BE2C (cell line): ENCODE results near the gene ORM2.
"Not testable (repeated sequence)": the region's sequence is repeated elsewhere in the genome, so short reads cannot be mapped to it uniquely, and the experiment has no call there.

Source experiments
- DNase-seq: peaks from one replicate; pipeline ENCODE4 v3.0.0-alpha.2; 2020
- H3K27me3 ChIP-seq: fragments of 250-450 bp; sonication (Bioruptor Pico); 2 replicates; pipeline ENCODE4 v1.5.1; 2020; ENCODE audit warnings: mild to moderate bottlenecking
- H3K36me3 ChIP-seq: fragments of 250-450 bp; sonication (Bioruptor Pico); 2 replicates; pipeline ENCODE4 v1.5.1; 2020; ENCODE audit warnings: mild to moderate bottlenecking
- H3K4me1 ChIP-seq: fragments of 250-450 bp; sonication (Bioruptor Pico); 2 replicates; pipeline ENCODE4 v1.5.1; 2020
- H3K4me3 ChIP-seq: 2 replicates; pipeline ENCODE4 v1.5.1; 2011; ENCODE audit warnings: low read depth, low read length
- H3K9me3 ChIP-seq: fragments of 250-450 bp; sonication (Bioruptor Pico); 2 replicates; pipeline ENCODE4 v1.5.1; 2020
- CTCF ChIP-seq: IDR thresholded peaks from 2 replicates; pipeline ENCODE4 v1.5.1; 2012; ENCODE audit warnings: mild to moderate bottlenecking, low read depth, low read length

The ORM2 gene

GRCh38 chr9:114319147-114319546, 10.5 kb upstream of the ORM2 start:
- TF ChIP-seq CTCF, result no peak
- Histone ChIP-seq H3K4me3 (no peak overlapping the region), H3K27me3 (no peaks in the 10 kb centered on the region), H3K4me1 (no peaks in the 10 kb centered on the region), H3K36me3 (no peaks in the 10 kb centered on the region), H3K9me3 (no peaks in the 10 kb centered on the region)
- DNase-seq, result no peak

GRCh38 chr9:114320710-114321109, 9.0 kb upstream of the ORM2 start:
- H3K9me3 ChIP-seq, H3K4me1 ChIP-seq, DNase-seq, H3K27me3 ChIP-seq, H3K4me3 ChIP-seq, H3K36me3 ChIP-seq: not testable (repeated sequence)

- no peak for TF ChIP-seq CTCF
- no peaks in the 10 kb centered on the region for H3K4me1 ChIP-seq
- no peak overlapping the region for H3K4me3 ChIP-seq
- H3K27me3 ChIP-seq, result no peaks in the 10 kb centered on the region
- H3K9me3 ChIP-seq, result no peaks in the 10 kb centered on the region
- DNase-seq, result no peak
- H3K36me3 ChIP-seq, result no peaks in the 10 kb centered on the region
Measured at GRCh38 chr9:114321759-114322158, 7.9 kb upstream of the ORM2 start.

- H3K4me3 ChIP-seq, H3K36me3 ChIP-seq, H3K9me3 ChIP-seq, DNase-seq, H3K27me3 ChIP-seq, H3K4me1 ChIP-seq: not testable (repeated sequence)
Measured at GRCh38 chr9:114322160-114322818, 7.4 kb upstream of the ORM2 start.

- not testable (repeated sequence) for H3K36me3 ChIP-seq, DNase-seq, H3K27me3 ChIP-seq, H3K9me3 ChIP-seq, H3K4me1 ChIP-seq, H3K4me3 ChIP-seq
Measured at GRCh38 chr9:114322831-114323531, 6.7 kb upstream of the ORM2 start, which contains the start of gene ORM1. Gene ORM1 (plus strand): TSS chr9:114323098. CDS start chr9:114323134, 36 bp downstream.

- not testable (repeated sequence) for H3K27me3 ChIP-seq, H3K9me3 ChIP-seq, H3K4me1 ChIP-seq, DNase-seq, H3K36me3 ChIP-seq, H3K4me3 ChIP-seq
Measured at GRCh38 chr9:114323849-114324248, 5.8 kb upstream of the ORM2 start.

GRCh38 chr9:114324492-114324891, 5.2 kb upstream of the ORM2 start:
- Histone ChIP-seq H3K36me3 (no peaks in the 10 kb centered on the region), H3K4me1 (no peaks in the 10 kb centered on the region), H3K27me3 (no peaks in the 10 kb centered on the region), H3K9me3 (no peaks in the 10 kb centered on the region), H3K4me3 (no peak overlapping the region)
- DNase-seq, result no peak
- TF ChIP-seq CTCF, result no peak

GRCh38 chr9:114324965-114325364, 4.7 kb upstream of the ORM2 start:
- H3K9me3 ChIP-seq, H3K4me3 ChIP-seq, H3K36me3 ChIP-seq, DNase-seq, H3K4me1 ChIP-seq, H3K27me3 ChIP-seq: not testable (repeated sequence)

- not testable (repeated sequence) for H3K27me3 ChIP-seq, H3K9me3 ChIP-seq, H3K36me3 ChIP-seq, DNase-seq, H3K4me3 ChIP-seq, H3K4me1 ChIP-seq
Measured at GRCh38 chr9:114325684-114326254, 3.9 kb upstream of the ORM2 start.
